HCT116 (cell line): ENCODE results near the gene S100P. TPM values are rescaled to one million over a fixed set of nuclear protein-coding genes. Genes with fewer than 3 reads are reported as not detected.

Experiments
- ATAC-seq: fragments of 200-7000 bp; cut with Tn5 transposase; 2 replicates; pipeline ENCODE4 v1.9.1; 2020; ENCODE audit warnings: mild to moderate bottlenecking, moderate library complexity
- BruUV-seq: library from RNA; stranded (reverse); fragments of 400-500 nt; replicated peaks from 2 replicates; lab custom pipeline; 2021; lab: Mats Ljungman, UMichigan
- CTCF ChIA-PET: fragments of 300-600 bp; sonication (Branson Sonifier 250); formaldehyde crosslinking; loops from one replicate; lab custom pipeline; 2021; ENCODE audit warnings: antibody characterized with exemption; lab: Charles Lee
- POLR2A ChIA-PET: fragments of 300-600, 350-600 bp; sonication (Branson Sonifier 250); formaldehyde crosslinking; loops from one replicate; lab custom pipeline; 2021; ENCODE audit warnings: antibody characterized with exemption; lab: Charles Lee
- RAD21 ChIA-PET, 2 experiments: fragments of 300-600 bp; sonication (Branson Sonifier 250); formaldehyde crosslinking; loops; one replicate each; lab custom pipeline; 2023; ENCODE audit warnings: low total read pairs in 2 of 2; ENCODE audit not compliant: uncharacterized antibody in 2 of 2, unreplicated experiment in 2 of 2, low non-redundant PET in 1 of 2; lab: Charles Lee
- DNase-seq: peaks from one replicate; pipeline ENCODE4 v3.0.0-alpha.2; 2010; ENCODE audit warnings: low read depth, low spot score
- H2AFZ ChIP-seq: fragments of 200-600 bp; shearing (Covaris generic), sonication (generic); 2 replicates; pipeline ENCODE4 v1.6.1; 2017; ENCODE audit warnings: low read depth, mixed run types, mixed read lengths, antibody characterized with exemption, low read length; ENCODE audit not compliant: poor library complexity, severe bottlenecking
- H3K27ac ChIP-seq: 2 replicates; pipeline ENCODE4 v1.5.1; 2012; ENCODE audit warnings: low read depth, low read length
- H3K27me3 ChIP-seq: fragments of 200-600 bp; sonication (generic); 2 replicates; pipeline ENCODE4 v1.6.1; 2016; ENCODE audit warnings: mixed run types, low read length, mixed read lengths; ENCODE audit not compliant: insufficient read depth
- H3K36me3 ChIP-seq, 2 experiments: fragments of 200-500 bp in 1 of 2; fragments of 200-600 bp in 1 of 2; sonication (Bioruptor generic) in 1 of 2; sonication (generic) in 1 of 2; 2 replicates each; pipeline versions ENCODE4 v1.5.1 to v1.6.1; 2014 to 2016; ENCODE audit warnings: low read length in 2 of 2, inconsistent platforms in 1 of 2, mixed read lengths in 1 of 2, mixed run types in 1 of 2; ENCODE audit not compliant: insufficient read depth in 2 of 2, control insufficient read depth in 1 of 2
- H3K4me1 ChIP-seq, 2 experiments: fragments of 200-600 bp in 1 of 2; sonication (generic) in 1 of 2; 2 replicates each; pipeline versions ENCODE4 v1.5.1 to v1.6.1; 2012 to 2017; ENCODE audit warnings: low read length in 2 of 2, inconsistent platforms in 1 of 2, mild to moderate bottlenecking in 1 of 2, mixed read lengths in 1 of 2, mixed run types in 1 of 2, moderate library complexity in 1 of 2; ENCODE audit not compliant: insufficient read depth in 2 of 2, control insufficient read depth in 1 of 2
- H3K4me2 ChIP-seq: fragments of 200-600 bp; sonication (generic); 2 replicates; pipeline ENCODE4 v1.6.1; 2017; ENCODE audit warnings: mixed run types, low read length, mixed read lengths
- H3K4me3 ChIP-seq, 2 experiments: fragments of 200-600 bp in 1 of 2; sonication (generic) in 1 of 2; replicated peaks in 1 of 2; 2 replicates each; pipeline ENCODE4 v1.5.1; 2011 to 2016; ENCODE audit warnings: low read length in 2 of 2, control low read depth in 1 of 2, low read depth in 1 of 2, mild to moderate bottlenecking in 1 of 2, mixed read lengths in 1 of 2, mixed run types in 1 of 2
- H3K79me2 ChIP-seq: fragments of 200-600 bp; sonication (generic); 2 replicates; pipeline ENCODE4 v1.6.1; 2017; ENCODE audit warnings: mild to moderate bottlenecking, mixed run types, low read length, moderate library complexity, mixed read lengths; ENCODE audit not compliant: insufficient read depth
- H3K9ac ChIP-seq: fragments of 200-600 bp; sonication (generic); 2 replicates; pipeline ENCODE4 v1.6.1; 2016; ENCODE audit warnings: low read length, mixed read lengths
- H3K9me2 ChIP-seq: fragments of 200-600 bp; sonication (generic), shearing (Covaris generic); 2 replicates; pipeline ENCODE4 v1.6.1; 2017; ENCODE audit warnings: mixed run types, mild to moderate bottlenecking, moderate library complexity; ENCODE audit not compliant: insufficient read depth
- H3K9me3 ChIP-seq, 2 experiments: fragments of 200-500 bp in 1 of 2; fragments of 200-600 bp in 1 of 2; sonication (Bioruptor generic) in 1 of 2; sonication (generic) in 1 of 2; 2 replicates each; pipeline ENCODE4 v1.6.1; 2014 to 2017; ENCODE audit warnings: low read length in 2 of 2, mixed read lengths in 2 of 2, inconsistent platforms in 1 of 2, low read depth in 1 of 2, mild to moderate bottlenecking in 1 of 2, mixed run types in 1 of 2, moderate library complexity in 1 of 2; ENCODE audit not compliant: control insufficient read depth in 1 of 2, insufficient read depth in 1 of 2
- H4K20me1 ChIP-seq: fragments of 200-600 bp; sonication (generic), shearing (Covaris generic); 2 replicates; pipeline ENCODE4 v1.6.1; 2017; ENCODE audit warnings: mixed run types, mild to moderate bottlenecking, moderate library complexity; ENCODE audit not compliant: insufficient read depth
- CBX3 ChIP-seq: IDR thresholded peaks from 2 replicates; pipeline ENCODE4 v1.6.1; 2012; ENCODE audit warnings: low read depth
- CEBPB ChIP-seq: IDR thresholded peaks from 2 replicates; pipeline ENCODE4 v1.6.1; 2012; ENCODE audit warnings: low read depth
- EGR1 ChIP-seq: IDR thresholded peaks from 2 replicates; pipeline ENCODE4 v1.6.1; 2012; ENCODE audit warnings: low read depth
- ELF1 ChIP-seq: IDR thresholded peaks from 2 replicates; pipeline ENCODE4 v1.6.1; 2012; ENCODE audit warnings: low read depth, borderline replicate concordance
- EZH2 ChIP-seq: fragments of 200-600 bp; sonication (generic); IDR thresholded peaks from 2 replicates; pipeline ENCODE4 v1.6.1; 2017; ENCODE audit warnings: antibody characterized with exemption, mixed run types
- EZH2phosphoT487 ChIP-seq: fragments of 200-600 bp; IDR thresholded peaks from 2 replicates; pipeline ENCODE4 v1.6.1; 2018; ENCODE audit warnings: antibody characterized with exemption, borderline replicate concordance
- REST ChIP-seq: IDR thresholded peaks from 2 replicates; pipeline ENCODE4 v1.6.1; 2012; ENCODE audit warnings: low read depth
- SP1 ChIP-seq: IDR thresholded peaks from 2 replicates; pipeline ENCODE4 v1.6.1; 2012; ENCODE audit warnings: low read depth
- SRF ChIP-seq: IDR thresholded peaks from 2 replicates; pipeline ENCODE4 v1.6.1; 2012; ENCODE audit warnings: low read depth
- YY1 ChIP-seq: IDR thresholded peaks from 2 replicates; pipeline ENCODE4 v1.6.1; 2011; ENCODE audit warnings: low read length, low read depth, moderate library complexity, mild to moderate bottlenecking; ENCODE audit not compliant: insufficient replicate concordance; ENCODE audit errors: extremely low read depth
- ZFX ChIP-seq: fragments of 450-650 bp; IDR thresholded peaks from 2 replicates; pipeline ENCODE4 v1.6.1; 2017
- ZNF274 ChIP-seq: fragments of 200-500 bp; sonication (Bioruptor generic); IDR thresholded peaks from 2 replicates; pipeline ENCODE4 v1.6.1; 2014; ENCODE audit warnings: mild to moderate bottlenecking, low read depth, low read length, inconsistent platforms
- intact Hi-C: fragments of 100-400 bp; cut with micrococcal nuclease; formaldehyde crosslinking; loops from 2 replicates; pipeline ENCODE4 v1.10.0; 2022
- total RNA-seq: library from RNA; stranded (reverse); gene quantifications from one replicate; pipeline ENCODE4 v1.2.1, GENCODE V29; 2021; ENCODE audit not compliant: unreplicated experiment

Gene S100P
- total RNA-seq, 1 experiment from 2014 or later = 4.1 TPM

GRCh38 chr4:6742507-6742906, 48.8 kb downstream of the S100P start:
- DNase-seq (no peak), ATAC-seq (no peak)
- no peak for TF ChIP-seq CBX3
- no peak for TF ChIP-seq EZH2phosphoT487
- no peak for TF ChIP-seq EZH2
- no peak for TF ChIP-seq CEBPB
- TF ChIP-seq ZNF274 = no peak
- H3K79me2 ChIP-seq = no peaks in the 10 kb centered on the region
- no peak overlapping the region for H3K4me2 ChIP-seq
- H3K9me3 ChIP-seq = peaks cover 0 to 3% of the 10 kb centered on the region in 2 experiments; a peak in 1 of 4 replicates
- intact Hi-C loops = no loop called here
- POLR2A ChIA-PET = no interaction called here
- no peaks in the 10 kb centered on the region for H3K27me3 ChIP-seq
- H3K9me2 ChIP-seq = no peaks in the 10 kb centered on the region
- H2AFZ ChIP-seq = no peak overlapping the region
- peaks cover 5 to 9% of the 10 kb centered on the region in 2 experiments; a peak in 3 of 4 replicates for H3K4me1 ChIP-seq
- CTCF ChIA-PET = no interaction called here
- H3K27ac ChIP-seq = no peak overlapping the region
- RAD21 ChIA-PET = no interaction called here
- H3K4me3 ChIP-seq = no peak overlapping the region
- no peaks in the 10 kb centered on the region for H4K20me1 ChIP-seq
- H3K9ac ChIP-seq = no peak overlapping the region
- H3K36me3 ChIP-seq = no peaks in the 10 kb centered on the region
- BruUV-seq = no TSS peak

GRCh38 chr4:6742989-6743388, 49.3 kb downstream of the S100P start:
- H4K20me1 ChIP-seq = no peaks in the 10 kb centered on the region
- DNase-seq (no peak), ATAC-seq (no peak)
- H3K36me3 ChIP-seq = no peaks in the 10 kb centered on the region
- H3K27ac ChIP-seq = no peak overlapping the region
- TF ChIP-seq REST (no peak), SRF (no peak), YY1 (no peak), ELF1 (no peak), SP1 (no peak), EGR1 (no peak), ZFX (no peak)
- POLR2A ChIA-PET = no interaction called here
- H3K9me2 ChIP-seq = no peaks in the 10 kb centered on the region
- H3K9me3 ChIP-seq = peaks cover 0 to 3% of the 10 kb centered on the region in 2 experiments; a peak in 1 of 4 replicates
- CTCF ChIA-PET = no interaction called here
- intact Hi-C loops = no loop called here
- H3K9ac ChIP-seq = no peak overlapping the region
- no peak overlapping the region for H3K4me2 ChIP-seq
- H3K4me3 ChIP-seq = no peak overlapping the region
- BruUV-seq = no TSS peak
- no peaks in the 10 kb centered on the region for H3K27me3 ChIP-seq
- H3K79me2 ChIP-seq = no peaks in the 10 kb centered on the region
- RAD21 ChIA-PET = no interaction called here
- H3K4me1 ChIP-seq = peaks cover 9 to 13% of the 10 kb centered on the region in 2 experiments; a peak in 3 of 4 replicates
- H2AFZ ChIP-seq = no peak overlapping the region
